Body of pancreas (tissue), 4 donors: ENCODE data around the gene IQCC.
A peak's percentile ranks its signal among the peaks of the same experiment; 100 is the strongest.

Experiments
- CTCF ChIP-seq, 7 experiments: fragments of 450-650 bp in 4 of 7; fragments of 200-600 bp in 3 of 7; sonication (generic) in 3 of 7; IDR thresholded peaks; one replicate each; pipeline ENCODE4 v1.5.1; 2016 to 2019; ENCODE audit warnings: antibody characterized with exemption in 7 of 7
- POLR2A ChIP-seq, 3 donors: fragments of 450-650 bp; IDR thresholded peaks; one replicate each; pipeline ENCODE4 v1.6.1; 2016; ENCODE audit warnings: antibody characterized with exemption in 3 of 3, mild to moderate bottlenecking in 2 of 3

GRCh38 chr1:32240140-32240951 is 34.9 kb downstream of the IQCC start:
- TF ChIP-seq POLR2A (IDR thresholded peaks at IDR 0.05): peak; percentile 91 to 93 (median 92)
- TF ChIP-seq CTCF (IDR thresholded peaks at IDR 0.05): peak in 6 of 7 experiments; percentile 5 to 54 (median 38)
